Stomach (tissue), 4 donors: ENCODE measurements around the gene CTAGE4.

Experiments used
- POLR2A ChIP-seq, 4 donors: fragments of 450-650 bp; IDR thresholded peaks; one replicate each; pipeline ENCODE4 v1.6.1; 2016; ENCODE audit warnings: antibody characterized with exemption in 4 of 4, control low read depth in 2 of 4, mild to moderate bottlenecking in 1 of 4, moderate library complexity in 1 of 4
- POLR2AphosphoS5 ChIP-seq, 3 donors: sonication (generic); formaldehyde crosslinking; IDR thresholded peaks; one replicate each; pipeline ENCODE4 v1.6.1; 2016; ENCODE audit warnings: antibody characterized with exemption in 3 of 3
- TF ChIP-seq, protein P1 (sequence below), 7 experiments: fragments of 450-650 bp in 4 of 7; fragments of 200-600 bp in 3 of 7; sonication (generic) in 3 of 7; IDR thresholded peaks; one replicate each; pipeline ENCODE4 v1.5.1; 2016 to 2019; ENCODE audit warnings: antibody characterized with exemption in 7 of 7, control low read depth in 2 of 7, mild to moderate bottlenecking in 1 of 7

DNA sequence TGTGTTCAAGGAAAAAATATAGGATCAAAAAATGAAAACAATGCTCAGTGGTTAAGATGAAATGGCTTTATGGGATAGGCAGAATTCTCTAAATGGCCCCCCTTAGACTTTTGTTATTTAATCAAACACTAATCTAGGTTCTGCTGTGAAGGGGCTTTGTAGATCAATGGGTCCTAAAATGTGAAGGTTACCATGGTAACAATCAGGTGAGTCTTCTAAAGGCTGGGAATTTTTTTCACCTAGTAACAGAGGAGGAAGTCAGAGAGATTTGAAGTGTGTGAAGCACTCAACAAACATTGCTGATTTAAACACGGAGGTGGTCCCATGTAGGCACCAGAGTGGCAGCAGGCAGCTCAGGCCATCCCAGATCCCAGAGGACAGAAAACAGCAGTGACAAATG lies 49.1 kb upstream of the CTAGE4 start:
- TF ChIP-seq POLR2AphosphoS5 (IDR thresholded peaks at IDR 0.05) (no peak), POLR2A (IDR thresholded peaks at IDR 0.05) (no peak)
- TF ChIP-seq, protein P1, sequence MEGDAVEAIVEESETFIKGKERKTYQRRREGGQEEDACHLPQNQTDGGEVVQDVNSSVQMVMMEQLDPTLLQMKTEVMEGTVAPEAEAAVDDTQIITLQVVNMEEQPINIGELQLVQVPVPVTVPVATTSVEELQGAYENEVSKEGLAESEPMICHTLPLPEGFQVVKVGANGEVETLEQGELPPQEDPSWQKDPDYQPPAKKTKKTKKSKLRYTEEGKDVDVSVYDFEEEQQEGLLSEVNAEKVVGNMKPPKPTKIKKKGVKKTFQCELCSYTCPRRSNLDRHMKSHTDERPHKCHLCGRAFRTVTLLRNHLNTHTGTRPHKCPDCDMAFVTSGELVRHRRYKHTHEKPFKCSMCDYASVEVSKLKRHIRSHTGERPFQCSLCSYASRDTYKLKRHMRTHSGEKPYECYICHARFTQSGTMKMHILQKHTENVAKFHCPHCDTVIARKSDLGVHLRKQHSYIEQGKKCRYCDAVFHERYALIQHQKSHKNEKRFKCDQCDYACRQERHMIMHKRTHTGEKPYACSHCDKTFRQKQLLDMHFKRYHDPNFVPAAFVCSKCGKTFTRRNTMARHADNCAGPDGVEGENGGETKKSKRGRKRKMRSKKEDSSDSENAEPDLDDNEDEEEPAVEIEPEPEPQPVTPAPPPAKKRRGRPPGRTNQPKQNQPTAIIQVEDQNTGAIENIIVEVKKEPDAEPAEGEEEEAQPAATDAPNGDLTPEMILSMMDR (IDR thresholded peaks at IDR 0.05), result no peak
